Fibroblast of peridontal ligament (primary cell): ENCODE results near the gene RPS17.
"Not testable (repeated sequence)": the region's sequence is repeated elsewhere in the genome, so short reads cannot be mapped to it uniquely, and the experiment has no call there.

Experiments
- DNase-seq: peaks from one replicate; pipeline ENCODE4 v3.0.0-alpha.2; 2010; ENCODE audit errors: extremely low read depth

RPS17 gene

DNA sequence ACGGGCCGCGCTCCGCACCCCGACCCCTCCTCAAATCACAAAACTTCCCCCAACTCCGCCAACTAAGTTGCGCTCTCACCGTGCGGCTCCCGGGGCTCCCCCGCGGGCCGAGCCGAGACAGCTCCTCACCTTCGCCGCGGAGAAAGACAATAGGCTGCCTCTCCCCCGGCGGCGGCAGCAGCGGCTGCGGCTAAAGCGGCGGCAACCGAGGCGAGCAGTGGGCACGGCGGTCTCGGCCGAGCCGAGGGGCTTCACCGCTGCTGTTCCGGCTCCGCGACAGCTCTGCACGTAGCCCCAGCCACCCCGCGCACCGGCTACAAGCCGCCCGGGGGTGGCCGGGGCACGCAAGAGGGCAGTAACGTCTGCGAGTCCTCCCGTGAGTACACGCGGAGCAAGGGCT lies 26.7 kb downstream of the RPS17 start:
- not testable (repeated sequence) for DNase-seq

DNA sequence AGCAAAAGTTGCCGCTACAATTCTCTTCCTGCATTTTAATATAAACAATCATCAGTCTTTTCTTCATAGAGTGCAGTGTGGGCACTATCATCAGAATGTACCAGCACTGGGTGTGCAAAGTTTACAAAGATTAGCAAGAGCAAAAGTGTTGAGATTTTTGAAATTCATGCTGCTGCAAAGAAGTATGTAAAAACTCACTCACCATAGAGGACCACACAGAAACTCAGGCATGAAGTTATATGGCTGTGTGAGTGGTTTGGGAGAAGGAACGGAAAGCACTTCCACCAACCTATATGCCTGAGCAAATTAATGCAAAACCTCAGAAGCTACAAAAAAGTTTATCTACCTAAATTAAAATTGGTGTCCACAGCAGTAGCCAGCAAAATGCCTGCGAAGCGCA lies 32.6 kb downstream of the RPS17 start:
- not testable (repeated sequence) for DNase-seq

DNA sequence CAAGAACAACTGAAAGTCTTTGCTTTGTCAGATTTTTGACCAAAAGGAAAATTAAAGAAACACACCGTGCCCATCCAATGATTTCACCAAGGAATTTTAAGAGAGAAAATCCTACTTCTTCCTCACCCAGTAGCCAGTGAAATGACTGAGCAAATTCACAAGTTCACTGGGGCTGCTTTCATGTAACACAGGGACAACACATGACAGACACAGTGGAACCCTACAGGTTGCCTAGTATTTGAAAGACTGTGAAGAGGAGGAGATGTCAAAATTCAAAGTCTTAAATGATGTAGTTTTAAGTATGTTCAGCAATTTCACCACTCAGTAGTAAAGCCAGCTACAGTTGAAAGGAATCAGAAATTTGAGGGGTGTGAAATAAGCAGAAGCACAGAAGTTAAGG lies 33.2 kb downstream of the RPS17 start:
- not testable (repeated sequence) for DNase-seq

DNA sequence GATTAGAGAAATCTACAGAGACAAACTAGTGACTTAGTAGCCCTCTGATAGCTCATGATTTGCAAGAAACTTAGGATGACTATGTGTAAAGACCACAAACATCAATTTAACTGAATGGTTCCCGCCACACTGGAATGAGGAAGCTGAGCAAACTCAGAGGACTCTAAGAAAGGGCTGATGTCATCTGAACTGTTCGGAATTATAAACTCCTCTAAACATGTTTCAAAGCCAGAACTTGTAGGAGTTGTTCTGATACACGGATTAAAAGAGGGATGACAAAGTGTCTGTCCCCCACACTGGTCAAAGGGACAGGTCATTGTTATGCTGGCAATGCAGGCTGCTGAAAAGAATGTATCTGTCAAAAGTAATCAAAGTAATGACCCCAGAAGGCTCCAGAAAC lies 34.4 kb downstream of the RPS17 start:
- not testable (repeated sequence) for DNase-seq

DNA sequence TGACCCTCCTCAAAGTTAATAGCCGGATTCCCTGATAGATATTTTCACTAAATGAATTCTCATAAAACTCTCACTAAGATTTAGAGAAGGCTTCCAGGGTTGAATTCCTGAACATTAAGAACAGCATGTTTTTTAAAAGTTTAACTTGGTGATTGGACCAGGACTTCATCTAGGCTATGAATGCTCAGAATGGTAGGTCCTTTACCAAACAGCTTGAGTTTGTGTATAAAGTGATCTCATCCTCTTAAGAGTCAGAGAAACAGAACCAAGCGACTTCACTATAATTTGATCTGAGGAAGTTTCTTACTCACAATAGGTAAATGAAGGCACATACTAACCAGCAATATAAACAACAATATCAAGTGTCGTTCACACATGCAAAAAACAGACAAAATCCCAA lies 36.2 kb downstream of the RPS17 start:
- not testable (repeated sequence) for DNase-seq

DNA sequence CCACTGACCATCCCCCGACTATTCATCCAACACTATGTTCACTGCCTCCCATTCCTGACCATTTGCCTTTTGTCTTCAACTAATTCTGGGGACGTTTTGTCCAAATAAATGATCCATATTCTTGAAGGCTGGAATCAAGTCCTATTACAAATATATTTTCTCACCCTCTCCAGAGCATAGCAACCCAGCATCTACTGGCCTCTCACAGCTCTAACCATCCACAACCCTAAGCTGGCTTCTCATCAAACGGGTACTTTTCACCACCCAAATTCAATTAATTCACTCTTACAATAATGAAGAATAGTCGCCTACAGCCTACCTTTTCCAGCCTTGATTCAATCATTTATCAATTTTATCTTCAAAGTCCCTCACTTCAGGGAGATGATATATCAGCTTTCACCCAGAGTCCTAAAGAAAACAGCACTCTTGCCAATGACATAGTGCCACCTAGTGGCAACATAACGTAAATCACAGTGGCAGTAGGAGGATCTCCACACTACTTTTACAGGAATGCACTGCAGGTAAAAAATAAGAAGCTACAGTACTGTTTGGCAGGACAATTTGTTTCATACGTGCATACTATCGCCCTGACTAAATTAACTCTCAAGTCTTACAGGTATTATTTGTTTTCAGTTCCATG lies 37.4 kb downstream of the RPS17 start:
- DNase-seq, result not testable (repeated sequence)

DNA sequence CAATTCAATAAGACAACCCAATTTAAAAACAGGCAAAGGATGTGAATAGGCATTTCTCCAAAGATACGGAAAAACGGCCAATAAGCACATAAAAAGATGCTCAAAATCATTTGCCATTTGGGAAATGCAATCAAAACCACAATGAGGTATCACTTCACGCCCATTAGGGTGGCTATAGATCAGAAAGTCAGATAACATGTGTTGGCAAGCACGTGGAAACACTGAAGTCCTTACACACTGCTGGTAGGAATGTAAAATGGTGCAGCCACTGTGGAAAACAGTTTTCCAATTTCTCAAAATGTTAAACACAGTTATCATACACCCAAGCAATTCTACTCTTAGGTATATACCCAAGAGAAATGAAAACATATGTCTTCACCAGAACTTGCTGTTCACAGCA lies 39.5 kb downstream of the RPS17 start:
- not testable (repeated sequence) for DNase-seq

DNA sequence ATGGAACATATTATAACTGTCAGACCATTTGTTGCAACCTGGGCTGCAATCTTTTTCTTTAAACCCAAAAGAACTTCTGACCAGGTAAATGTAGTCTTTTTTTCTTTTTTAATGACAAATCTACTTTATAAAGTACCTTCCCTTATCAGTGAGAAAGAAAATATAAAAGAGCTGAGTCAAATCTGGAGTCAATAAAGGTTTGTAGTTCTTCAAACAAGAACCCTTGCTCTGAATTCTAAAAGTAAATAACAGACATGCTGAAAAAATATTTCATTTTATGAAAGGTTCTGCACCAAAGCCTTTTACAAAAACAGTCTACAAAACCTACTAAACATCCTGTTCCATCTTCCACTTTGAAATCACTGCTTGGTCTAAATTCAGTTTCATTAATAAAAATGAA lies 42.3 kb downstream of the RPS17 start:
- not testable (repeated sequence) for DNase-seq

DNA sequence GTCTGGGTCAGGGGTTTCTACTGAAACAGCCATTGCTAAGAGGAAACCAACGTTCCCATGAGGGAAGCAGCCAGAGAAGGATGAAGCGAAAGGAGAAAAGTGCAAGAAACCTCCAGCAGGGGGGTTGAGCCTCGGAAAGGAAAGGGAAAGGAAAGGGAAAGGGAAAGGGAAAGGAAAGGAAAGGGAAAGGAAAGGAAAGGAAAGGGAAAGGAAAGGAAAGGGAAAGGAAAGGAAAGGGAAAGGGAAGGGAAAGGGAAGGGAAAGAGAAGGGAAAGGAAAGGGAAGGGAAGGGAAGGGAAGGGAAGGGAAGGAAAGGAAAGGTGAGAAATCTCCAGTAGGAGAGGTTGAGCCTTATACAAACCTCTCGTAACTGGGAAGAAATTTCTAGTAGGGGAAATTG lies 52.0 kb downstream of the RPS17 start:
- peak; percentile 30 for DNase-seq

DNA sequence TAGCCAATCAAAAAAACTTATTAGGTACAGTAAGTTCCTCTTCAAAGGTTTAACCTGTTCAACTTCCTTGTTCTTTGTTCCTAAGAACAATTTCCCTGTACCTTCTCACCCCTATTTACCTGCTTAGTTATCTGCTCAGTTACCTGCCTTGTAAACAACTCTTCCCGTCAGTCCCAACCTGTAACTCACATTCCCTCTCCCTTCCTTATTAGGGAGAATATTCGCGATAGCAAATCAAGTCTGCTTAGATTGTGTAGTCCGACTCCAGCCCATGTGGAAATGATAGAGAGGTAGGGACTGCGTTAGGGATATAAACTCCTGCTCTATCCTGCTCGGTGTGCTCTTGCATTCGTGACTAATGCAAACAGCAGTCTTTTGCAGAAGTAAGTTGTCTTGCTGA lies 53.2 kb downstream of the RPS17 start:
- DNase-seq, result peak; percentile 0
